Central memory CD8-positive, alpha-beta T cell (primary cell): ENCODE results near the gene SLC9C1.

Experiments used
- ATAC-seq: fragments of 150-1000 bp; cut with Tn5 transposase; replicated peaks from 2 replicates; pipeline ENCODE4 v1.10.0; 2022; ENCODE audit warnings: mild to moderate bottlenecking, moderate FRiP score, moderate number of reproducible peaks; ENCODE audit not compliant: poor library complexity, severe bottlenecking; ENCODE audit errors: extremely low read depth
- DNase-seq, 2 donors: peaks; one replicate each; pipeline ENCODE4 v3.0.0; 2021; ENCODE audit warnings: low spot score in 2 of 2
- H3K27ac Mint-ChIP-seq: one replicate; pipeline ENCODE4 v1.8.0; 2022; ENCODE audit warnings: low read depth, mild to moderate bottlenecking, moderate library complexity, mixed read lengths
- H3K27me3 Mint-ChIP-seq: one replicate; pipeline ENCODE4 v1.8.0; 2022; ENCODE audit warnings: mixed read lengths
- H3K36me3 Mint-ChIP-seq: one replicate; pipeline ENCODE4 v1.8.0; 2022; ENCODE audit warnings: mild to moderate bottlenecking, moderate library complexity, mixed read lengths; ENCODE audit not compliant: insufficient read depth
- H3K4me1 Mint-ChIP-seq: one replicate; pipeline ENCODE4 v1.8.0; 2022; ENCODE audit warnings: mixed read lengths
- H3K4me3 Mint-ChIP-seq: one replicate; pipeline ENCODE4 v1.8.0; 2022; ENCODE audit warnings: mild to moderate bottlenecking, moderate library complexity, mixed read lengths
- H3K9me3 Mint-ChIP-seq: one replicate; pipeline ENCODE4 v1.8.0; 2022; ENCODE audit warnings: mixed read lengths

Gene SLC9C1

GRCh38 chr3:112302881-112303763 is 9.1 kb upstream of the SLC9C1 start:
- DNase-seq (no peak), ATAC-seq (peak; percentile 32)
- H3K27ac Mint-ChIP-seq = no peak overlapping the region
- H3K36me3 Mint-ChIP-seq = peaks cover 2% of the 10 kb centered on the region
- H3K4me3 Mint-ChIP-seq = no peak overlapping the region
- H3K4me1 Mint-ChIP-seq = peaks cover 1% of the 10 kb centered on the region
- no peaks in the 10 kb centered on the region for H3K27me3 Mint-ChIP-seq
- H3K9me3 Mint-ChIP-seq = no peaks in the 10 kb centered on the region

- peaks cover 3% of the 10 kb centered on the region for H3K36me3 Mint-ChIP-seq
- H3K27me3 Mint-ChIP-seq = no peaks in the 10 kb centered on the region
- peaks cover 10% of the 10 kb centered on the region for H3K4me1 Mint-ChIP-seq
- H3K4me3 Mint-ChIP-seq = no peak overlapping the region
- H3K9me3 Mint-ChIP-seq = no peaks in the 10 kb centered on the region
- no peak for ATAC-seq
- no peak for DNase-seq
- H3K27ac Mint-ChIP-seq = no peak overlapping the region
Measured at GRCh38 chr3:112302150-112302830, 8.3 kb upstream of the SLC9C1 start.

GRCh38 chr3:112298781-112299180 is 4.8 kb upstream of the SLC9C1 start:
- ATAC-seq = no peak
- Mint-ChIP-seq H3K4me1 (peaks cover 17% of the 10 kb centered on the region), H3K27ac (peak overlapping the region; percentile 37), H3K27me3 (no peaks in the 10 kb centered on the region), H3K4me3 (no peak overlapping the region), H3K9me3 (no peaks in the 10 kb centered on the region), H3K36me3 (peaks cover 3% of the 10 kb centered on the region)
- DNase-seq = no peak

- DNase-seq (no peak), ATAC-seq (peak; percentile 55)
- Mint-ChIP-seq H3K27me3 (no peaks in the 10 kb centered on the region), H3K36me3 (peaks cover 3% of the 10 kb centered on the region), H3K27ac (peak overlapping the region; percentile 37), H3K4me1 (peaks cover 24% of the 10 kb centered on the region), H3K4me3 (peak overlapping the region; percentile 39), H3K9me3 (no peaks in the 10 kb centered on the region)
Measured at GRCh38 chr3:112297714-112298113, 3.7 kb upstream of the SLC9C1 start.

GRCh38 chr3:112289011-112289410 is 5.0 kb downstream of the SLC9C1 start:
- Mint-ChIP-seq H3K9me3 (no peaks in the 10 kb centered on the region), H3K4me1 (peaks cover 7% of the 10 kb centered on the region), H3K27ac (no peak overlapping the region), H3K36me3 (no peaks in the 10 kb centered on the region), H3K4me3 (no peak overlapping the region), H3K27me3 (no peaks in the 10 kb centered on the region)
- no peak for DNase-seq
- ATAC-seq = no peak

GRCh38 chr3:112280266-112280665 is 13.8 kb downstream of the SLC9C1 start:
- H3K36me3 Mint-ChIP-seq = no peaks in the 10 kb centered on the region
- no peaks in the 10 kb centered on the region for H3K9me3 Mint-ChIP-seq
- DNase-seq (no peak), ATAC-seq (no peak)
- H3K27ac Mint-ChIP-seq = no peak overlapping the region
- peaks cover 55% of the 10 kb centered on the region for H3K27me3 Mint-ChIP-seq
- H3K4me1 Mint-ChIP-seq = no peaks in the 10 kb centered on the region
- H3K4me3 Mint-ChIP-seq = no peak overlapping the region

GRCh38 chr3:112273536-112273935 is 20.5 kb downstream of the SLC9C1 start:
- H3K4me1 Mint-ChIP-seq = no peaks in the 10 kb centered on the region
- no peak overlapping the region for H3K27ac Mint-ChIP-seq
- no peak overlapping the region for H3K4me3 Mint-ChIP-seq
- ATAC-seq = no peak
- H3K27me3 Mint-ChIP-seq = peaks cover 27% of the 10 kb centered on the region
- no peaks in the 10 kb centered on the region for H3K9me3 Mint-ChIP-seq
- no peak for DNase-seq
- no peaks in the 10 kb centered on the region for H3K36me3 Mint-ChIP-seq

- Mint-ChIP-seq H3K9me3 (peaks cover 6% of the 10 kb centered on the region), H3K36me3 (no peaks in the 10 kb centered on the region), H3K27ac (no peak overlapping the region), H3K4me3 (no peak overlapping the region), H3K4me1 (no peaks in the 10 kb centered on the region), H3K27me3 (peaks cover 2% of the 10 kb centered on the region)
- DNase-seq (no peak), ATAC-seq (no peak)
Measured at GRCh38 chr3:112261742-112262141, 32.3 kb downstream of the SLC9C1 start.

GRCh38 chr3:112260563-112260962 is 33.5 kb downstream of the SLC9C1 start:
- H3K4me3 Mint-ChIP-seq = no peak overlapping the region
- no peak for ATAC-seq
- H3K4me1 Mint-ChIP-seq = no peaks in the 10 kb centered on the region
- H3K9me3 Mint-ChIP-seq = peaks cover 6% of the 10 kb centered on the region
- H3K36me3 Mint-ChIP-seq = no peaks in the 10 kb centered on the region
- no peak for DNase-seq
- peaks cover under 1% of the 10 kb centered on the region for H3K27me3 Mint-ChIP-seq
- no peak overlapping the region for H3K27ac Mint-ChIP-seq

- Mint-ChIP-seq H3K9me3 (peaks cover 14% of the 10 kb centered on the region), H3K4me3 (no peak overlapping the region), H3K36me3 (peaks cover 1% of the 10 kb centered on the region), H3K4me1 (peaks cover 5% of the 10 kb centered on the region), H3K27me3 (peaks cover 48% of the 10 kb centered on the region), H3K27ac (no peak overlapping the region)
- ATAC-seq (no peak), DNase-seq (no peak)
Measured at GRCh38 chr3:112253301-112253971, 40.6 kb downstream of the SLC9C1 start.

GRCh38 chr3:112247900-112248299 is 46.1 kb downstream of the SLC9C1 start:
- no peak overlapping the region for H3K27ac Mint-ChIP-seq

GRCh38 chr3:112247350-112247749 is 46.7 kb downstream of the SLC9C1 start:
- Mint-ChIP-seq H3K36me3 (no peaks in the 10 kb centered on the region), H3K27ac (no peak overlapping the region), H3K27me3 (peaks cover 23% of the 10 kb centered on the region), H3K4me3 (no peak overlapping the region), H3K4me1 (no peaks in the 10 kb centered on the region), H3K9me3 (peaks cover 4% of the 10 kb centered on the region)
- DNase-seq = no peak
- no peak for ATAC-seq

More at GRCh38 chr3:112247900-112248299, 46.1 kb downstream of the SLC9C1 start:
- Mint-ChIP-seq H3K4me3 (no peak overlapping the region), H3K9me3 (peaks cover 4% of the 10 kb centered on the region), H3K36me3 (no peaks in the 10 kb centered on the region), H3K27me3 (peaks cover 23% of the 10 kb centered on the region), H3K4me1 (no peaks in the 10 kb centered on the region)
- DNase-seq (no peak), ATAC-seq (no peak)
